ENCODE results near the gene ACTN4.

- TF ChIP-seq CTCF (IDR thresholded peaks at IDR 0.05), result no peak
- no peak for TF ChIP-seq POLR2A (IDR thresholded peaks at IDR 0.05)
Measured at GRCh38 chr19:38635483-38636399, 11.7 kb upstream of the ACTN4 start.
